HG03558 (cell line): Measurements from ENCODE around the gene DNAJC1.
A peak's percentile ranks its signal among the peaks of the same experiment; 100 is the strongest.
"Not testable (repeated sequence)": the region's sequence is repeated elsewhere in the genome, so short reads cannot be mapped to it uniquely, and the experiment has no call there.

Experiments used
- ATAC-seq: cut with Tn5 transposase; IDR thresholded peaks from one replicate; pipeline ENCODE4 v1.9.1; 2021; ENCODE audit warnings: moderate number of reproducible peaks; ENCODE audit not compliant: unreplicated experiment; ENCODE audit errors: extremely low read depth

The DNAJC1 gene

DNA sequence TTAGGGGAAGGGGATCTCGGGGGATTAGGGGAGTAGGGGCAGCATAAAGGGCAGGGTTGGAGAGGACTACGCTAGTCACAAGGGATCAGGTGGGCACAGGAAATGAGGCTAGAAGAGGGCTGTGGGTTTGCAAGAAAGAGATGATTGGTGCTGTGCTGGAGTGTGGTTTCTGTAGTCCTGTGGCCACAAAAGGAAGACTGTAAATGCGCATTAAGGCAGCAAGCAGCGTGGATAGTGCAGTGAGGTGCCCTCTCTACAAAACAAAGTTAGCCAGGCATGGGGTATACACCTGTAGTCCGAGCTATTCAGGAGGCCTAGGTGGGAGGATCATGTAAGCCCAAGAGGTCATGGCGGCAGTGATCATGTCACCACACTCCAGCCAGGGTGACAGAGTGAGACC lies 257.4 kb downstream of the DNAJC1 start:
- no peak for ATAC-seq

DNA sequence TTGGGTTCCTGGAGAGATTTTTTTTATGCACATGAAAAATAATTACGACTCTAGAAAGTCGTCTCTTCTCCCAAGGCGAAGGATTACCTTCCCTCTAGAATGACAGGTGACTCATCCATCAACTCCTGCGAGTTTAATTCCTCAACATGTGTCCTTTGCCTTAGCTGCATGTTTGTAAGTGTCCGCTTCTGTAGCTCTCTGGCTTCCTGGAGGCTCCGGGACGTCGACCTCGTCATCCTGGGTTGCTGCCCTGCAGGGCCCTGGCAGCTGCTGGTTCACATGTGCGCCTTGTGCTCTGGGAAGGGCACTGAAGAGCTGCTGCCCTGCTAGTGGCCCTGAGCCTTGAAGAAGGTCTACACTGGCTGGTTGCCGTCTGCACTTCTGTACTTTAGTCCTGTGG lies 259.3 kb downstream of the DNAJC1 start:
- ATAC-seq: no peak

DNA sequence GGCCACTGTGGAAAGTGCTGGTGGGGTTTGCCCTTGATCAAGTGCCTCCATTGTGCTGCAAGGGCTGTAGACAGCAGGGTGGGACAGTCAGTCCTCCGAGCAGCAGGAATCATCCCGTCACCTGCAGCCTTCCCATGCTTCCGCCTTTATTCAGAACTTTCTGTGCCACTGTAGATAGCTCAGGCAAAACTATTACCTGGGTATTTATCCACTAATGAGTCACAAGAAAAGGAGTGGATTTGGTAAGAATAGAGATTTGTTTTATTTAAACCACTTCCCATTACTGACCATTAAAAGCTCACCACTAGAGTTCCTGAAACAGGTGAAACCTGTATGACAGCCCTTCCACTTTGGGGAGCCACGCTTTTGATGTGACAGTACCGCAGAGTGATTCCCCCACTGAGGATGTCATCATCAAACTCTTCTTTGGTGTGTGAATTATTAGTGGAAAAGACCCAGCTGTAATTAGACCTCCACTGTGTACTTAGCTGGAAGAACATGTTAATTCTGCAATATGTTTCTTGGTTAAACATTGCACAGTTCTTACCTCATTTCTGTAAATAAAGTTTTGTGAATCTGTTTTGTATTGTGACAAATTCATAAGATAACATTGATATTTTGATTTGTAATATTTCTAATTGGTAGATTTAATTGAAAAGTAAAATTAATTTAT lies 260.7 kb downstream of the DNAJC1 start:
- no peak for ATAC-seq

DNA sequence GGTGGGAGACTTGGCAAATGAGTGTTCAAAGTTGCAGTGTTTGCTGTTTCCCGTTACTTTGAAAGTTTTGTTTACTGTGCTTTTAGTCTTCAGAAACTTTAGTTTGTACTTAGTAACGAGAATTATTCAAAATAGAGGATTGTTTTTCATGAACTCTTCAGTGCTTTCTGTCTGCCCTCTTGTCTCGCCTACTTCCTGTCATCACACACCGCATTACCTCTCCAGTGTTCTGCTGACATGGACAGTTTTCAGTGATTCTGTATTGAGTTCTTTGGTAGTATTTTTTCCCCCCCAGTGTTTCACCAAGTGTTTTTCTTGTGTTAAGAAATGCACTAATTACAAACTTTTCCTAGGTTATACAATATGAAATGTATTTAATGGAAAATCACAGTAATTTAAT lies 262.5 kb downstream of the DNAJC1 start:
- no peak for ATAC-seq

DNA sequence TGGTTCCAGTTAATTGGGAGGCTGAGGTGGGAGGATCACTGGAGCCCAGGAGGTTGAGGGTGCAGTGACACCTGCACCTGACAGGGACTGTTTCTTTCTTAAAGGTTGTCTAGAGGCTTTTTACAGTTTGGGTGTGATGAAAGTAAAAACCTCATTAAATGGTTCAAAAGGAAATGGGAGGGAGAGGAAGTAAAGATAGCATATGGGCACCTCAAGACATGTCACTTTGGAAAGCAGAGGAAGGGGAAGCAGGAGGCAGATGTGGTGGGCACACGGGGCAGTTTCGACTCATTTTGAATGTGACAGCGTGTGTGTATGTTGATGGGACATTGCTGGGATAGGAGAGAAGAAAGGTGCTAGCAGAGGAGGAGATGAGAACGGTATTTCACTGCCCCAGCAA lies 266.4 kb downstream of the DNAJC1 start:
- ATAC-seq: no peak

DNA sequence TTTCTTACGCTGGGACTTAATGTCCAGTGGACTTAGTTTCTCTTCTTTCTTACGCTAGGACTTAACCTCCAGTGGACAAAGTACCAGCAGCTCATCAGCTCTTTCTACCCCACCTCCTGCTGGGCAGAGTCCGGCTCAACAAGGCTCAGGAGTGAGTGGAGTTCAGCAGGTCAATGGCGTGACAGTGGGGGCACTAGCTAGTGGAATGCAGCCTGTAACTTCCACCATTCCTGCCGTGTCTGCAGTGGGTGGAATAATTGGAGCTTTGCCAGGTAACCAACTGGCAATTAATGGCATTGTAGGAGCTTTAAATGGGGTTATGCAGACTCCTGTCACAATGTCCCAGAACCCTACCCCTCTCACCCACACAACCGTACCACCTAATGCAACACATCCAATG lies 269.8 kb downstream of the DNAJC1 start:
- no peak for ATAC-seq

DNA sequence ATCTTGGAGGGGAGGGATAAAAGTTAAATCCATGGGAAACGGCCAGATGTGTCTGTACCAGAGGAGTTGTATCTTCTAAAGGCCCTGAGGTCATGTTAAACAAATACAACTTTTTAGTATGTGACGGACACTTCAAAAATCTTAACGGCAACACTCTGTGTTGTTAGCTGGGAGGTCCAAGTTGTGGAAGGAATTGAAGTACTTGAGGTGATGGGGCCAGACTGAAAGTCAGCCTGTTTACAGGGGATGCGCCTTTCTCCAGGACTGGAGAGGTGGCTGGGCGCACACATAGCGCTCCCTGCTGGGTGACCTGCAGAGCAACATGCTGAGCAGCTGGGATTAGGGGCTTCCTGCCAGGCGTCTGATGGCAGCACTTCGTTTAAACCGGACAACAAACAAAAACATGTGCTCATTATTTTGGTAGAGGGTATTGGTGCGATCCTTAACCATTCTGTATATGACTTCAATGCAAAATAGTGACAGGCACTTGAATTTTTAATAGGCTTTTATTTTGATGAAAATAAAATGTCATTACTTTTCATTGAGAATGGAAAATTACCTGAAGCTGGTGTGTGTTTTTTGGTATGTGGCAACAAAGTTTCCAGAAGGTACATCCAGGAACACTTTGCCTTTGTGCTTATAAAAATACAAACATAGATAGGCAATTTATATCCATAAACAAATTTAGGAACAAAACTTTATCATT lies 271.3 kb downstream of the DNAJC1 start:
- ATAC-seq: peak; percentile 70

DNA sequence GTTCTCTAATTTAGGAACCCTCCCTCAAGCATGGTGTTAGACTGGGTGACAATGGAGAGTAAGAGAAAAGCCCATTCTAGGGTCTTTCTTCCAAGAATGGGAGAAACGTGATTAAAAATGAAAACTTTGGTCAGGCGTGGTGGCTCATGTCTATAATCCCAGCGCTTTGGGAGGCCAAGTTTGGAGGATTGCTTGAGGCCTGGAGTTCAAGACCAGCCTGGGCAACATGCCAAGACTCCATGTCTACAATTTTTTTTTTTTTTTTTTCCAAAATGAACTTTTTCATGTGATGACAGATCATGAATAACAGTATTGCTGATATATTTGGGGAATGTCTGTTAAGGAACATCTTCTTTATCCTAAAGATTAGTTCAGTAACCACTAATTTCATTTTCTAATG lies 274.9 kb downstream of the DNAJC1 start:
- no peak for ATAC-seq

DNA sequence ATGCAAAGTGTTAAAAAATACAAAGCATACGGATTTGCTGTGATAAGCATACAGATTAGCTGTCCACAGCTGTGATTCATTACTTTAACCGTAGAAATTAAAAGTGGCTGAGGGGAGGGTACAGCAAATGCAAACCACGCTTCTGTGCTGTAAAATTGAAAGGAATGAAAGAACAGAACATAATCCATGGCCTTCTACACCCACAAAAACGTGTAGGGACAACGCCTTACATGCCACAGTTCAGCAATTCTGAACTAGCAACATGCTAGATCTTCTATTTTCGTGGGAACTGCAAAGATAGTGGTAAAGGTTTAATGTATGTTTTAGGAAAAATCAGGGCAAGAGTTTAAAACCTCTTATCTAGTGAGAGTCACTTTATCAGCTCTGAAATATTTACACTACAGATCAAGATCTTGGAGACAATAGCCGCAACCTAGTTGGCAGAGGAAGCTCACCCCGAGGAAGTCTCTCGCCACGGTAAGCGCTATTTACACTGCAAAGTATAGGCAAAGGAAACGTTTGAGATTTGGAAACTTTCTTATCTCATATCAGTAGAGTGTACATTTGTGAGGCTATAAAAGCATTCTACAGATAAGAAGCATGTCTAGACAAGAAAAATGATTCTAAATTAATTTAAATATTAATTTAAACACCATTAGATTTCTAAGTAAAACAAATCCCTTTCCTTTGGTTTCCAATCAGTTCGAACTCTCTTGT lies 275.9 kb downstream of the DNAJC1 start:
- no peak for ATAC-seq

DNA sequence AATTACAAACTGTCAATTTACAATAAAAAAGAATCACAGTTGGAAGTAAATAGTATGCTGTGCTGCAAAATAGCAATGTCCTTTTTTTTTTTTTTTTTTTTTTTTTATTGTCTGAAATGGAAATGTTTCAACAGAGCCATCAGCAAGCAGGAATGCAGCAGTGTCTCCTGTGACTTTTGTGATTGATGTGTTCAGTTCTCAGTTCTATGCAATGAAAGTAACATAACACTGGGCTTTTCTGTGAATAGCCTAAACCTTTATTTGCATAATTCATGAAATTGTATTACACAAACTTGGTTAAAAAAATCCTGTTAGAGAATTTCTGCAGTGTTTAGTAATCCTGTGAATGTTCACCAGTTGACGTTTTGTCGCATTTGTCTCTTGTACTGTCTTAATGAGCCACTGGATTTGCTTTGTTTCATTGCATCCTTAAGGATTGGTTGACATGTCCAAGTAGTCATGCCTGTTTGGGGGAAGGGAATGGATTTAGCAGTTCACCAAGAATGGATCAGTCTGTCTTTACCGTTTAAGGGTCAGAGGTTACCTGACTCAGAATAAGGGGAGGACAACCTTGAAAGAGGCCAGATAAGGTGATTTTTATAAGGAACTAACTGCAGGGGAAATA lies 276.8 kb downstream of the DNAJC1 start:
- ATAC-seq: no peak

DNA sequence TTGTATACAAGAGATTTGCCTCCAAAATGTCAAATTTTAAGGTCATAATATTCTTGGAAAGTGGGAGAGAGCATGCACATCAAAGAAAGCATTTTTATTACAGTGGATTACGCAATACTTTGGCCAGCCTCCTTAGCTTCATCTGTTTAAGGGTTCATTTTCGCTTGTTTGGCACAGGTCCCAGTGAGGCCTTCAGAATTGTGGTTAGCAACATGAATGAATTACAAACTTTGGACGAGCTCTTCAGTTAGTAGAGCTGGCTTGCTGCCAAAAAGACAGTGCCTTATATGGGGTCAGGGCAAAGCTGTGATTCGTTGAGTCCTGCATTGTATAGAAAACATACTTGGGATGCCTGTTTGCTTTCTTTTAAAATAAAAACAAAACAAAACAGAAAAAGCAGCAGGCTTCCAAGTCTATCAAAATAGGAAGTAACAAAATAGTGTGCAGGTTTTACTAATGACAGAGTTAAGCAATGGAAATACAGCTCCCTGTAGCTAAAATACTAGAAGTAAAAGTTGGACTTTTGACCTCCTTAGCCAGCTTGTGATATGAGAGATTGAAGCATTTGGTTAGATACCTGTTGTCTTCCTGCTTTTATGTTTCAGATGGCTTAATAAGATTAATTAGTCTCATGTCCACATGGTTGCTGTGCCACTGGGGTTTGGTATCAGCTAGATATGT lies 278.7 kb downstream of the DNAJC1 start:
- peak; percentile 56 for ATAC-seq

DNA sequence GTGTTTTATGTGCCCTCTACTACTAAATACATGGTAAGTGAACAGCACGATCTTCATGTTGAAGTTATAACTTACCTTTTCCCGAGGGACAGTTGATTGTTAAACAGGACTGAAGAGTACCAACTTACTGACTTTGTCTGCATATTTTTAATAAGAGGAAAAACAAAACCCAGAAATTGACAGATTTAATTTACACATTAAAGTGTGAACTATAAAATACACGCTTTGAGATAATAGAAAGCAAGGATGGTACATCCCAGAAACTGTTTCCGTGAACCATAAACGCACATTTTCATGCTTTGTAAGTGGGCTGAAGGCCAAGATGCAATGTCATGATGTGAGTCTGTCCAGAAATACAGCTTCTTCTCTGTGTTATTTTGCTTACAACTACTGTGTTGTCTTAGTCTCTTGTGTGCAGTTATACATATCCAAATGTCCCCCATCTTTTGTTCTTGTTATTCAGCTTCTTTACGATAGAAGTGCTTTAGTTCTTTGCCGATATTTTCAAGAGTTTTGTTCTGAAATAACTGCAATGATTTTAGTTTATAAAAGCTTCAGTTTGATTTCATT lies 279.4 kb downstream of the DNAJC1 start:
- no peak for ATAC-seq

DNA sequence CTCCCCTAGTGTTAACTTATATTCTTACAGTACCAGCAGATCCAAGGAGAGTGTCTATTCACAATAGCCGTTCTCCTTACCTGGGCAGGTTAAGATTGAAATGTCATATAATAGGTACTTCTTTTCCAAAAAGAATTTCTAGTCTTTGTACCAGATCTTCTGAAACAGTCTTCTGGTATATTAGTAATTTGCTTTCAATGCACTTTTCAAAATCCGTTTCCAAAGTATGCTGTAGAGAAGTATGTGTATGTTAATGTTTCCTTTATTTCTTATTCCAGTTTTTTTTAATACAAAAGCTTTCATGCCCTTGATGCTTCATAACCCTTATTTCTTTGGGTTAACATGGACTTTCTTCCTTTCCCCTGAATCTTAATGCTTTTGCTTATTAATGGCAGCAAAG lies 281.3 kb downstream of the DNAJC1 start:
- ATAC-seq: no peak

DNA sequence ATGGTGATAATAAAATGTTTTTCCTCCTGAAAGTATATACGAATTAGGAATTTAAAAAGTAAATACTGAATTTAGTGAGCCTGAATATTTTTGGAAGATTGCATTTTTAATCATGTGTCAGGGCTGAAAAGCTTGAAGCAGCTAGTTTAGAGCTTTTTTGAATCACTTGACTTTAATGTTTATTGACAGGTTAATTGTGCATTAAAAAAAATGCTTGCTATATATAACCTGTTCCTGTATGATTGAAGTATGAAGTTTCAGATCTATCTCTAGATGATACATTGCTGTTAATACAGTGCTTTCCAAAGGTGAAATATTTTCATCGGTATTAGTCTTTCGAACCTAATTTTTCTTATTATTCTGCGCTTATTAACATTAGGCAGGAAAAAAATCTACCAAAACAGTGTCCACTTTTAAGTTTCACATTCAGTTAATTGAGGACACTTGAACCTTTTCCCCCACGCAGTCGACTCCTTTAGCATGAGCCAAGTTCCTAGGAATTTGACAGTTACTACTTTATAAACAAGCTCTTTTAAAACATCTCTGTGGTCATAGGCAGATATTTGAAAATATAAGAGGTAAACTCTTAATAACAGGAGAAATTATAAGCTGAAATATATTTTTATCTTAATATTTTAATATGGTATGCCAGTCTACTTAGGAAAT lies 282.4 kb downstream of the DNAJC1 start:
- ATAC-seq: no peak

DNA sequence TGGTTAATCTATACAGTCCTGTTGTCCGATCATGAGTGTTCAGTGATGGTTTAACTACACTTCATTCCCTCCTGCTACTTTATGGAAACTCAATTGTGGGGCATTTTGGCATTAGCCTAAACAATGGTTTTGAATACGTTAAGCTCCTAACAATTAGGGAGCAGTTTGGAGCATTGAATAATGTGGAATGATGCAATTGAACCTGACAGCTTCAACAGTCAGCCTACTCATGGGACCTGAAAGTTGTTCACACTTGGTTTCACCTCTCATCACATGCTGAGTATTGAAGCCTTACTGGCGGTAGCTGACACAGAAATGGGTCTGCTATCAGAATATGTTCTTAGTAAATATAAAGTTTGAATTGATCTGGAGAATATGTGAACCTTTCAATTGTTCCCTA lies 283.4 kb downstream of the DNAJC1 start:
- no peak for ATAC-seq

DNA sequence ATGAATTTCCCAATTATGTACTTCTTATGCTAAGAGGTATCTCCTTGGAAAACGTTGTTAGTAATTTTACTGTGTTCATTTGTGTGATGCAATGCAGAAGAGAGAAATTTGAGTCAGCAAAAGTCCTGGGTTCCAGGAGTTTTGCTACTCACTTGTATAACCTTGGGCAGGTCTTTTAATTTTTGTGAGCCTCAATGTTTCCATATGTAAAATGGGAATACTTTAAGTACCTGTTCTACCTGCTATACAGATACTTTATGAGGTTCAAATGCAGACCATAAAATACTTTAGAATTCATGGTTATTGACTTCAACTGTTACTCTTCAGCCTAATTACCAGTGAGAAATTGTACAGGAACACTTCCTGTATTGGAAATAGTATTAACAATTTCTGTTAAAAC lies 284.0 kb downstream of the DNAJC1 start:
- ATAC-seq: no peak

DNA sequence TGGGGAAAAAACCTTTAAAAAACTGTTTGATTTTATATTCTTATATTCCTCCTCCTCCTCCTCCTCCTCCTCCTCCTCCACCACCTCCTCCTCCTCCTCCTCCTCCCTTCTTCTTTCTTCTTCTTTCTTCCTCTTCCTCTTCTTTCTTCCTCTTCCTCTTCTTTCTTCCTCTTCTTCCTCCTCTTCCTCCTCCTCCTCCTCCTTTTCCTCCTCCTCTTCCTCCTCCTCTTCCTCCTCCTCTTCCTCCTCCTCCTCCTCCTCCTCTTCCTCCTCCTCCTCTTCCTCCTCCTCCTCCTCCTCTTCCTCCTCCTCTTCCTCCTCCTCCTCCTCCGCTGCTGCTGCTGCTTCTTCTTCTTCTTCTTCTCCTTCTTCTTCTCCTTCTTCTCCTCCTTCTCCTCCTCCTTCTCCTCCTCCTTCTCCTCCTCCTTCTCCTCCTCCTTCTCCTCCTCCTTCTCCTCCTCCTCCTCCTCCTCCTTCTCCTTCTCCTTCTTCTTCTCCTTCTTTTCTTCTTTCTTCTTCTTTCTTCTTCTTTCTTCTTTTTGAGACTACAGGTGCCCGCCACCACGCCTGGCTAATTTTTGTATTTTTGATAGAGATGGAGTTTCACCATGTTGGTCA lies 286.0 kb downstream of the DNAJC1 start:
- not testable (repeated sequence) for ATAC-seq

DNA sequence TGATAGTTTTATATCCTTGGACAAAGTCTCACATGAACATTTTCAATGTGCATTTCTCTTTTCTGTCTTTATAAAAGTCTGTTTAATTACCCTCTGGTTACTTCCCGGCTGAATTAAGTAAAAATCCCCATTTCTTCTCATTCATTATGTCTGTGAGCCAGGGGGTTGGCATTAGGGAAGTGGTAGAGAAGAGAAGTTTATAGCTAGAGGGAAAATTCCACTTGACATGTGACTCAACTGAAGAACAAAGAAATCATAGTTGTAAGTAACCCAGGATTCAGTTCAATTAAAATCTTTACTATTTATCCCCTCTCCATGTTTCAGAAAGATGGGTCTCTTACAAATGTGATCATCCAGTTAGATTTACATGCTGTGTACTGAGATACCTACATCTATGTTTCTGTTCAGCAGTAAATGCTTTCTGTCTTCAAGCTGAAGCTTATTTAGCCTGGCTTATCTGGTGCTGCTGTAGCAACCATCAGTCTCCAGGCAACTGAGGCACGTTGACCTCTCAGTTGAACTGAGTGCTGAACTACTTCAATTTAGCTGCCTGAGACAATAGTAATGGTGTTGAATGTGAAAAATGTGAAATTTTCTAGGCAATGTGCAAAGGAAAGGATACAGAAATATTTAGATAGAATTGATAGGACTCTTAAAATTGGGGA lies 287.9 kb downstream of the DNAJC1 start:
- no peak for ATAC-seq

DNA sequence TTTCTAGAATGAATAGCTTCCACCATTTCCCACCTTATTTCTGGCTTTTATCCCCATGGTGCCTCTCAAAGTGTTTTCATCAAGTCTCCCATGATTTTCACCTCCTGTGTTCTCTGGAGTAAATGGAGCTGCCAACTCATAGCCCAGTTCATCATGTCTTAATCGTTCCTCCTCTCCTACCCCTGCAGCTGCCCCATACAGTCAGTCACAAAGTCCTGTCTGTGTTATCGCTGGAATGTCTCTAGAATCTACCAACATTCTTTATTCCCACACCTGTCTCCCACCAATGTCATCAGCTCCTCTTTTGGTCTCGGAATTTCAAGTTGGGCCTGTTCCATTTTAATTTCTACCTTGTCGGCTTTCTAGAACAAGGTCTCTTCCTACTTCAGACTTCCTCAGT lies 290.6 kb downstream of the DNAJC1 start:
- no peak for ATAC-seq
